IMR-90 (cell line): ENCODE results near the gene C9orf43. TPM values are rescaled to one million over a fixed set of nuclear protein-coding genes. Genes with fewer than 3 reads are reported as not detected.

Experiments used
- ATAC-seq: fragments of 200-7000 bp; cut with Tn5 transposase; 2 replicates; pipeline ENCODE4 v1.9.1; 2020; ENCODE audit warnings: low read depth, mild to moderate bottlenecking, moderate library complexity
- BruUV-seq: library from RNA; stranded (reverse); fragments of 400-500 nt; replicated peaks from 2 replicates; lab custom pipeline; 2021; lab: Mats Ljungman, UMichigan
- CTCF ChIA-PET: fragments of 300-600 bp; formaldehyde crosslinking; extraction: SDS; loops from one replicate; lab custom pipeline; 2021; ENCODE audit warnings: antibody characterized with exemption; lab: Yijun Ruan, JAX
- POLR2A ChIA-PET: fragments of 300-600 bp; sonication (Branson Sonifier 250); formaldehyde crosslinking; loops from one replicate; lab custom pipeline; 2022; ENCODE audit warnings: antibody characterized with exemption; ENCODE audit not compliant: unreplicated experiment; lab: Charles Lee
- DNase-seq: peaks from one replicate; pipeline ENCODE4 v3.0.0; 2013
- H2AFZ ChIP-seq: replicated peaks from 2 replicates; pipeline ENCODE3; 2013; ENCODE audit warnings: low read length, mild to moderate bottlenecking; ENCODE audit not compliant: poor library complexity
- H2AK5ac ChIP-seq: 2 replicates; pipeline ENCODE4 v1.6.1; 2013; ENCODE audit warnings: low read depth, low read length, inconsistent platforms
- H2AK9ac ChIP-seq: replicated peaks from 2 replicates; pipeline ENCODE3; 2013; ENCODE audit warnings: mild to moderate bottlenecking, low read depth, low read length, moderate library complexity; ENCODE audit not compliant: poor library complexity
- H2BK120ac ChIP-seq: 2 replicates; pipeline ENCODE4 v1.6.1; 2013; ENCODE audit warnings: low read depth, low read length, inconsistent platforms
- H2BK15ac ChIP-seq: 3 replicates; pipeline ENCODE4 v1.6.1; 2013; ENCODE audit warnings: low read depth, low read length, inconsistent platforms
- H2BK20ac ChIP-seq: 2 replicates; pipeline ENCODE4 v1.6.1; 2013; ENCODE audit warnings: low read depth, mild to moderate bottlenecking, inconsistent platforms, low read length, moderate library complexity
- H2BK5ac ChIP-seq: 2 replicates; pipeline ENCODE4 v1.6.1; 2013; ENCODE audit warnings: mild to moderate bottlenecking, low read depth, low read length, inconsistent platforms; ENCODE audit not compliant: poor library complexity, severe bottlenecking
- H3K14ac ChIP-seq: replicated peaks from 2 replicates; pipeline ENCODE4 v1.6.1; 2013; ENCODE audit warnings: low read depth, low read length, inconsistent platforms
- H3K18ac ChIP-seq: 2 replicates; pipeline ENCODE4 v1.6.1; 2013; ENCODE audit warnings: low read depth, low read length, control low read depth
- H3K23ac ChIP-seq: 2 replicates; pipeline ENCODE4 v1.6.1; 2013; ENCODE audit warnings: low read depth, low read length, inconsistent platforms
- H3K27ac ChIP-seq: 2 replicates; pipeline ENCODE4 v1.5.1; 2013; ENCODE audit warnings: mild to moderate bottlenecking, control low read depth, low read length; ENCODE audit not compliant: insufficient read depth
- H3K27me3 ChIP-seq: 2 replicates; pipeline ENCODE4 v1.6.1; 2013; ENCODE audit warnings: low read length; ENCODE audit not compliant: control insufficient read depth, insufficient read depth
- H3K36me3 ChIP-seq: 2 replicates; pipeline ENCODE4 v1.6.1; 2013; ENCODE audit warnings: low read length, mixed read lengths; ENCODE audit not compliant: control insufficient read depth, insufficient read depth
- H3K4ac ChIP-seq: 2 replicates; pipeline ENCODE4 v1.6.1; 2013; ENCODE audit warnings: low read depth, low read length, inconsistent platforms
- H3K4me1 ChIP-seq: 2 replicates; pipeline ENCODE4 v1.6.1; 2013; ENCODE audit warnings: low read length, mixed read lengths; ENCODE audit not compliant: control insufficient read depth, insufficient read depth
- H3K4me2 ChIP-seq: 2 replicates; pipeline ENCODE4 v1.6.1; 2013; ENCODE audit warnings: low read depth, mild to moderate bottlenecking, control low read depth, low read length, moderate library complexity
- H3K4me3 ChIP-seq: 2 replicates; pipeline ENCODE4 v1.5.1; 2013; ENCODE audit warnings: low read depth, mild to moderate bottlenecking, control low read depth, low read length, moderate library complexity; ENCODE audit not compliant: insufficient read depth
- H3K56ac ChIP-seq: 2 replicates; pipeline ENCODE4 v1.6.1; 2013; ENCODE audit warnings: low read length, inconsistent platforms; ENCODE audit not compliant: insufficient read depth; ENCODE audit errors: extremely low read depth
- H3K79me1 ChIP-seq, 2 experiments: 2 replicates each; pipeline ENCODE4 v1.6.1; 2013; ENCODE audit warnings: low read length in 2 of 2, inconsistent platforms in 1 of 2, low read depth in 1 of 2
- H3K9ac ChIP-seq: 2 replicates; pipeline ENCODE4 v1.6.1; 2013; ENCODE audit warnings: low read depth, low read length, control low read depth
- H3K9me1 ChIP-seq: 2 replicates; pipeline ENCODE4 v1.6.1; 2013; ENCODE audit warnings: low read length, inconsistent platforms; ENCODE audit not compliant: insufficient read depth
- H3K9me3 ChIP-seq: 2 replicates; pipeline ENCODE4 v1.6.1; 2013; ENCODE audit warnings: low read length; ENCODE audit not compliant: control insufficient read depth, insufficient read depth
- H4K20me1 ChIP-seq: 2 replicates; pipeline ENCODE4 v1.6.1; 2013; ENCODE audit warnings: low read length, inconsistent platforms; ENCODE audit not compliant: insufficient read depth
- H4K5ac ChIP-seq: 2 replicates; pipeline ENCODE4 v1.6.1; 2013; ENCODE audit warnings: mild to moderate bottlenecking, low read depth, low read length, control low read depth
- H4K8ac ChIP-seq, 2 experiments: 2 replicates each; pipeline ENCODE4 v1.6.1; 2013; ENCODE audit warnings: low read depth in 2 of 2, low read length in 2 of 2, control low read depth in 1 of 2, inconsistent platforms in 1 of 2
- H4K91ac ChIP-seq: 2 replicates; pipeline ENCODE4 v1.6.1; 2013; ENCODE audit warnings: low read depth, low read length, inconsistent platforms; ENCODE audit not compliant: insufficient read depth
- BHLHE40 ChIP-seq: fragments of 150-350 bp; IDR thresholded peaks from 2 replicates; pipeline ENCODE4 v1.6.1; 2016; ENCODE audit warnings: mild to moderate bottlenecking, low read depth, low read length
- CEBPB ChIP-seq: IDR thresholded peaks from 2 replicates; pipeline ENCODE4 v1.6.1; 2012; ENCODE audit warnings: low read depth, low read length, improper control_type of control experiment
- FOS ChIP-seq: fragments of 150-350 bp; IDR thresholded peaks from 2 replicates; pipeline ENCODE4 v1.6.1; 2016; ENCODE audit warnings: low read depth, low read length
- MAZ ChIP-seq: IDR thresholded peaks from 2 replicates; pipeline ENCODE4 v1.6.1; 2012; ENCODE audit warnings: low read depth, mild to moderate bottlenecking, low read length, improper control_type of control experiment, moderate library complexity, borderline replicate concordance
- MXI1 ChIP-seq: IDR thresholded peaks from 2 replicates; pipeline ENCODE4 v1.6.1; 2012; ENCODE audit warnings: low read depth, mild to moderate bottlenecking, low read length, moderate library complexity, borderline replicate concordance
- POLR2A ChIP-seq: IDR thresholded peaks from 2 replicates; pipeline ENCODE4 v1.6.1; 2012; ENCODE audit warnings: mild to moderate bottlenecking, low read depth, low read length
- RAD21 ChIP-seq: IDR thresholded peaks from 2 replicates; pipeline ENCODE4 v1.6.1; 2012; ENCODE audit warnings: low read length, improper control_type of control experiment
- RFX5 ChIP-seq: IDR thresholded peaks from 2 replicates; pipeline ENCODE4 v1.8.0; 2012; ENCODE audit warnings: low read depth, mild to moderate bottlenecking, low read length, moderate library complexity
- SMC3 ChIP-seq: fragments of 150-350 bp; IDR thresholded peaks from 2 replicates; pipeline ENCODE4 v1.6.1; 2016; ENCODE audit warnings: low read depth, mild to moderate bottlenecking, antibody characterized with exemption, low read length, moderate library complexity
- USF2 ChIP-seq: fragments of 150-350 bp; IDR thresholded peaks from 2 replicates; pipeline ENCODE4 v1.6.1; 2017; ENCODE audit warnings: mild to moderate bottlenecking, antibody characterized with exemption, low read length, low read depth
- WGBS, 2 experiments: methylation state at CpG; one replicate each; pipeline versions ENCODE4 v1.1.5 to v1.1.7; 2013; ENCODE audit warnings: missing lambda C conversion rate in 2 of 2; ENCODE audit not compliant: insufficient read length in 1 of 2; ENCODE audit errors: extremely low coverage in 2 of 2; 5-methylcytosine and 5-hydroxymethylcytosine counted together
- dilution Hi-C: fragments of 300-500 bp; cut with HindIII; formaldehyde crosslinking; loops from one replicate; pipeline ENCODE4 v1.14.3; 2018; ENCODE audit warnings: low sequenced_read_pairs; ENCODE audit not compliant: unreplicated experiment
- in situ Hi-C: fragments of 300-500 bp; cut with MboI; formaldehyde crosslinking; loops from 3 replicates; pipeline ENCODE4 v1.14.3; 2019; ENCODE audit warnings: low sequenced_read_pairs, inconsistent platforms, mixed read lengths
- intact Hi-C: fragments of 100-400 bp; cut with micrococcal nuclease; formaldehyde crosslinking; loops from 2 replicates; pipeline ENCODE4 v1.10.0; 2022
- polyA plus RNA-seq, 3 experiments: library from polyadenylated mRNA; depleted of rRNA; stranded (reverse); fragments of >200 nt; gene quantifications; 2 replicates each; pipeline ENCODE4 v1.2.3, GENCODE V29; 2012; ENCODE audit warnings: low replicate concordance in 1 of 3
- total RNA-seq: library from RNA; depleted of rRNA; stranded (reverse); fragments of >200 nt; gene quantifications from 2 replicates; pipeline ENCODE4 v1.2.3, GENCODE V29; 2012
- TF ChIP-seq, protein P1 (sequence below): conservative IDR thresholded peaks from 2 replicates; pipeline ENCODE4 v1.5.1; 2012; ENCODE audit warnings: mild to moderate bottlenecking, low read depth, low read length, improper control_type of control experiment
- TF ChIP-seq, protein P2 (sequence below): fragments of 150-350 bp; IDR thresholded peaks from 2 replicates; pipeline ENCODE4 v1.6.1; 2016; ENCODE audit warnings: low read depth, mild to moderate bottlenecking, low read length, moderate library complexity, borderline replicate concordance

Gene C9orf43
- total and polyA plus RNA-seq, 2 of the 4 experiments (the other 2 are of a cell fraction), result 0.36 to 0.46 TPM

DNA sequence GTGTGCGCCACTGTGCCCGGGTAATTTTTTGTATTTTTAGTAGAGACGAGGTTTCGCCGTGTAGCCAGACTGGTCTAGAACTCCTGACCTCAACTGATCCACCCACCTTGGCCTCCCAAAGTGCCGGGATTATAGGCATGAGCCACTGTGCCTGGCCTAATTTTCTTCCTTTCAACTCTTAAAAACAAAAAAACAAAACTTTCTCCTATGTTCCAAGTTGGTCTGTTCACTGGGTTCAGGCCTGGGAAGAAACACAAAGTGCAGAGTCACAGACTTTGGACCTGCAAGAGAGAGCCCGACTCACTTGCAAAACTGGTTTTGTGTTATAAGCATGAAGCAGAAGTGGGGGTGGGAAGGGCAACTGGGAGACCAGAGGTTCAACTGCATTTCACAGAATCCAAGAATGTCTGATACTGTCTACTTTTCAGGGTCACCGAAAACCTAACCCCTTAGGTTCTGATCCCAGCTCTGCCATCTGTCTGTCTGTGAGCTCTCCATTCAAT, 28.6 kb upstream of the C9orf43 start:
- Histone ChIP-seq H3K23ac (no peak overlapping the region), H3K4me3 (no peak overlapping the region), H3K79me1 (no peaks in the 10 kb centered on the region), H2AK9ac (no peak overlapping the region), H3K18ac (no peak overlapping the region), H3K56ac (no peak overlapping the region), H2AFZ (no peak overlapping the region), H3K36me3 (no peaks in the 10 kb centered on the region; the same call in 1 of the 2 replicates), H2BK5ac (no peak overlapping the region), H2BK120ac (no peak overlapping the region), H3K9me1 (no peaks in the 10 kb centered on the region), H3K14ac (no peak overlapping the region), H3K9me3 (no peaks in the 10 kb centered on the region), H3K27me3 (no peaks in the 10 kb centered on the region; the same call in 1 of the 2 replicates), H4K20me1 (no peaks in the 10 kb centered on the region), H2BK15ac (no peak overlapping the region), H3K27ac (no peak overlapping the region), H3K4ac (no peak overlapping the region), H3K4me2 (no peak overlapping the region), H4K5ac (no peak overlapping the region), H4K8ac (no peak overlapping the region), H3K9ac (no peak overlapping the region), H2BK20ac (no peak overlapping the region), H4K91ac (no peak overlapping the region), H2AK5ac (no peak overlapping the region), H3K4me1 (peaks cover 2% of the 10 kb centered on the region; the same call in 1 of the 2 replicates)
- ATAC-seq (no peak), DNase-seq (no peak)
- TF ChIP-seq MAZ (no peak), MXI1 (no peak), RAD21 (no peak), FOS (no peak), USF2 (no peak), BHLHE40 (no peak), RFX5 (no peak), POLR2A (no peak), SMC3 (no peak), CEBPB (no peak)
- TF ChIP-seq, protein P1, sequence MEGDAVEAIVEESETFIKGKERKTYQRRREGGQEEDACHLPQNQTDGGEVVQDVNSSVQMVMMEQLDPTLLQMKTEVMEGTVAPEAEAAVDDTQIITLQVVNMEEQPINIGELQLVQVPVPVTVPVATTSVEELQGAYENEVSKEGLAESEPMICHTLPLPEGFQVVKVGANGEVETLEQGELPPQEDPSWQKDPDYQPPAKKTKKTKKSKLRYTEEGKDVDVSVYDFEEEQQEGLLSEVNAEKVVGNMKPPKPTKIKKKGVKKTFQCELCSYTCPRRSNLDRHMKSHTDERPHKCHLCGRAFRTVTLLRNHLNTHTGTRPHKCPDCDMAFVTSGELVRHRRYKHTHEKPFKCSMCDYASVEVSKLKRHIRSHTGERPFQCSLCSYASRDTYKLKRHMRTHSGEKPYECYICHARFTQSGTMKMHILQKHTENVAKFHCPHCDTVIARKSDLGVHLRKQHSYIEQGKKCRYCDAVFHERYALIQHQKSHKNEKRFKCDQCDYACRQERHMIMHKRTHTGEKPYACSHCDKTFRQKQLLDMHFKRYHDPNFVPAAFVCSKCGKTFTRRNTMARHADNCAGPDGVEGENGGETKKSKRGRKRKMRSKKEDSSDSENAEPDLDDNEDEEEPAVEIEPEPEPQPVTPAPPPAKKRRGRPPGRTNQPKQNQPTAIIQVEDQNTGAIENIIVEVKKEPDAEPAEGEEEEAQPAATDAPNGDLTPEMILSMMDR, result no peak
- TF ChIP-seq, protein P2, sequence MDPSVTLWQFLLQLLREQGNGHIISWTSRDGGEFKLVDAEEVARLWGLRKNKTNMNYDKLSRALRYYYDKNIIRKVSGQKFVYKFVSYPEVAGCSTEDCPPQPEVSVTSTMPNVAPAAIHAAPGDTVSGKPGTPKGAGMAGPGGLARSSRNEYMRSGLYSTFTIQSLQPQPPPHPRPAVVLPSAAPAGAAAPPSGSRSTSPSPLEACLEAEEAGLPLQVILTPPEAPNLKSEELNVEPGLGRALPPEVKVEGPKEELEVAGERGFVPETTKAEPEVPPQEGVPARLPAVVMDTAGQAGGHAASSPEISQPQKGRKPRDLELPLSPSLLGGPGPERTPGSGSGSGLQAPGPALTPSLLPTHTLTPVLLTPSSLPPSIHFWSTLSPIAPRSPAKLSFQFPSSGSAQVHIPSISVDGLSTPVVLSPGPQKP, result no peak
- ChIA-PET POLR2A (no interaction called here), CTCF (no interaction called here)
- 86% methylated on average over 1 of the region's 8 CpGs; no CpG with 5 or more reads in 1 of the 2 experiments for WGBS, 2 experiments
- dilution Hi-C loops, result no loop called here
- intact Hi-C loops, result no loop called here
- no TSS peak for BruUV-seq
- in situ Hi-C loops, result no loop called here
